MM.1S (cell line): ENCODE data around the gene THTPA.

Source experiments
- CTCF ChIP-seq: fragments of 300-600 bp; sonication (generic); IDR thresholded peaks from 2 replicates; pipeline ENCODE4 v1.5.1; 2016; ENCODE audit warnings: antibody characterized with exemption, low read length, mixed read lengths
- EZH2 ChIP-seq: fragments of 300-600 bp; sonication (generic); optimal IDR thresholded peaks from 2 replicates; pipeline ENCODE3; 2017; ENCODE audit warnings: low read depth, mild to moderate bottlenecking, antibody characterized with exemption, low read length, mixed read lengths

- TF ChIP-seq CTCF: no peak
- no peak for TF ChIP-seq EZH2
Observed at GRCh38 chr14:23531391-23531790, 24.7 kb upstream of the THTPA start.
